ENCODE data around the gene AKNAD1.

GRCh38 chr1:108791790-108792189 lies 65.1 kb downstream of the AKNAD1 start:
- TF ChIP-seq EP300 (IDR thresholded peaks at IDR 0.05; ENCODE audit: borderline replicate concordance in 1 of 2, low read depth in 1 of 2, low read length in 1 of 2): no peak
- TF ChIP-seq CTCF (IDR thresholded peaks at IDR 0.05): no peak
- TF ChIP-seq SMC3 (IDR thresholded peaks at IDR 0.05; ENCODE audit: low read depth, low read length): no peak
- no peak for TF ChIP-seq YY1 (IDR thresholded peaks at IDR 0.05; ENCODE audit: low read depth)
- no peak for TF ChIP-seq MAX (IDR thresholded peaks at IDR 0.05; ENCODE audit: low read depth)
